H9 (cell line): ENCODE results near the gene UFSP2. TPM values are rescaled to one million over a fixed set of nuclear protein-coding genes. Genes with fewer than 3 reads are reported as not detected.

Source experiments
- DNase-seq: peaks from one replicate; pipeline ENCODE4 v3.0.0-alpha.2; 2017
- H2AFZ ChIP-seq: one replicate; pipeline ENCODE4 v1.6.1; 2013; ENCODE audit warnings: mild to moderate bottlenecking, low read length, control low read depth, moderate library complexity
- H2AK5ac ChIP-seq: 2 replicates; pipeline ENCODE4 v1.6.1; 2013; ENCODE audit warnings: low read length, control low read depth, mixed read lengths; ENCODE audit not compliant: insufficient read length
- H2BK120ac ChIP-seq: one replicate; pipeline ENCODE4 v1.6.1; 2013; ENCODE audit warnings: low read depth, mild to moderate bottlenecking, low read length, control low read depth, inconsistent platforms; ENCODE audit not compliant: poor library complexity, severe bottlenecking
- H2BK12ac ChIP-seq: 2 replicates; pipeline ENCODE4 v1.6.1; 2013; ENCODE audit warnings: low read length, control low read depth, mixed read lengths, low read depth; ENCODE audit not compliant: insufficient read length
- H2BK15ac ChIP-seq: 2 replicates; pipeline ENCODE4 v1.6.1; 2013; ENCODE audit warnings: low read depth, low read length, control low read depth
- H2BK20ac ChIP-seq: one replicate; pipeline ENCODE4 v1.6.1; 2013; ENCODE audit warnings: low read depth, mild to moderate bottlenecking, low read length, control low read depth, inconsistent platforms; ENCODE audit not compliant: poor library complexity, severe bottlenecking
- H2BK5ac ChIP-seq: 2 replicates; pipeline ENCODE4 v1.6.1; 2013; ENCODE audit warnings: low read length, control low read depth, mixed read lengths; ENCODE audit not compliant: insufficient read length
- H3K14ac ChIP-seq: 2 replicates; pipeline ENCODE4 v1.6.1; 2013; ENCODE audit warnings: low read length, control low read depth; ENCODE audit not compliant: insufficient read depth
- H3K18ac ChIP-seq: 2 replicates; pipeline ENCODE4 v1.6.1; 2013; ENCODE audit warnings: low read depth, mild to moderate bottlenecking, mixed read lengths, low read length, control low read depth; ENCODE audit not compliant: insufficient read length
- H3K23ac ChIP-seq: 2 replicates; pipeline ENCODE4 v1.6.1; 2013; ENCODE audit warnings: low read length, control low read depth, mixed read lengths, low read depth; ENCODE audit not compliant: insufficient read length
- H3K23me2 ChIP-seq: 2 replicates; pipeline ENCODE4 v1.6.1; 2013; ENCODE audit warnings: low read depth, mild to moderate bottlenecking, mixed read lengths, low read length, control low read depth; ENCODE audit not compliant: insufficient read length, poor library complexity, severe bottlenecking
- H3K27ac ChIP-seq: 2 replicates; pipeline ENCODE4 v1.5.1; 2013; ENCODE audit warnings: low read length, control low read depth, mixed read lengths, low read depth; ENCODE audit not compliant: insufficient read length
- H3K27me3 ChIP-seq: 2 replicates; pipeline ENCODE4 v1.6.1; 2013; ENCODE audit warnings: low read length, control low read depth, inconsistent platforms; ENCODE audit not compliant: insufficient read depth
- H3K4ac ChIP-seq: 2 replicates; pipeline ENCODE4 v1.6.1; 2013; ENCODE audit warnings: low read depth, mild to moderate bottlenecking, control low read depth, inconsistent platforms, low read length, moderate library complexity
- H3K4me1 ChIP-seq: 2 replicates; pipeline ENCODE4 v1.6.1; 2013; ENCODE audit warnings: low read length, control low read depth, inconsistent platforms; ENCODE audit not compliant: insufficient read depth
- H3K4me2 ChIP-seq: 2 replicates; pipeline ENCODE4 v1.6.1; 2013; ENCODE audit warnings: low read length, control low read depth, mixed read lengths; ENCODE audit not compliant: insufficient read length, insufficient read depth
- H3K56ac ChIP-seq: 2 replicates; pipeline ENCODE4 v1.6.1; 2013; ENCODE audit warnings: low read depth, mild to moderate bottlenecking, mixed read lengths, low read length, control low read depth; ENCODE audit not compliant: insufficient read length
- H3K79me1 ChIP-seq: 2 replicates; pipeline ENCODE4 v1.6.1; 2013; ENCODE audit warnings: low read depth, mild to moderate bottlenecking, moderate library complexity, low read length, control low read depth, inconsistent platforms; ENCODE audit not compliant: insufficient read depth, poor library complexity, severe bottlenecking
- H3K79me2 ChIP-seq: 2 replicates; pipeline ENCODE4 v1.6.1; 2013; ENCODE audit warnings: low read length, control low read depth, inconsistent platforms; ENCODE audit not compliant: insufficient read depth
- H3K9ac ChIP-seq: 2 replicates; pipeline ENCODE4 v1.6.1; 2013; ENCODE audit warnings: low read length, control low read depth, mixed read lengths; ENCODE audit not compliant: insufficient read length; ENCODE audit errors: extremely low read depth
- H3K9me3 ChIP-seq: one replicate; pipeline ENCODE4 v1.6.1; 2013; ENCODE audit warnings: low read depth, low read length, inconsistent platforms; ENCODE audit not compliant: control insufficient read depth
- H3T11ph ChIP-seq: one replicate; pipeline ENCODE4 v1.6.1; 2013; ENCODE audit warnings: mild to moderate bottlenecking, low read length, control low read depth, inconsistent platforms
- H4K20me1 ChIP-seq: one replicate; pipeline ENCODE4 v1.6.1; 2013; ENCODE audit not compliant: control insufficient read depth, insufficient read length, insufficient read depth
- H4K5ac ChIP-seq: 2 replicates; pipeline ENCODE4 v1.6.1; 2013; ENCODE audit warnings: low read depth, mild to moderate bottlenecking, mixed read lengths, low read length, control low read depth; ENCODE audit not compliant: insufficient read length
- H4K8ac ChIP-seq: replicated peaks from 2 replicates; pipeline ENCODE4 v1.6.1; 2013; ENCODE audit warnings: low read length, control low read depth, mixed read lengths, low read depth; ENCODE audit not compliant: insufficient read length
- H4K91ac ChIP-seq: 2 replicates; pipeline ENCODE4 v1.6.1; 2013; ENCODE audit warnings: low read depth, mild to moderate bottlenecking, moderate library complexity, mixed read lengths, low read length, control low read depth; ENCODE audit not compliant: insufficient read length
- H3K27ac Mint-ChIP-seq, 3 experiments: 2 replicates in 2 of 3; 3 replicates in 1 of 3; pipeline ENCODE4 v1.8.0; 2020 to 2021; ENCODE audit warnings: mixed read lengths in 3 of 3, mild to moderate bottlenecking in 1 of 3, moderate library complexity in 1 of 3
- H3K27me3 Mint-ChIP-seq: 2 replicates; pipeline ENCODE4 v1.8.0; 2021; ENCODE audit warnings: low read depth, mild to moderate bottlenecking, moderate library complexity, mixed read lengths
- H3K36me3 Mint-ChIP-seq, 3 experiments: 2 replicates in 2 of 3; 3 replicates in 1 of 3; pipeline ENCODE4 v1.8.0; 2020 to 2021; ENCODE audit warnings: low read depth in 3 of 3, mixed read lengths in 3 of 3; ENCODE audit not compliant: insufficient read depth in 1 of 3
- H3K4me1 Mint-ChIP-seq, 2 experiments: 2 replicates each; pipeline ENCODE4 v1.8.0; 2020; ENCODE audit warnings: mixed read lengths in 2 of 2
- H3K4me3 Mint-ChIP-seq, 2 experiments: 2 replicates in 1 of 2; 3 replicates in 1 of 2; pipeline ENCODE4 v1.8.0; 2020 to 2021; ENCODE audit warnings: mild to moderate bottlenecking in 2 of 2, mixed read lengths in 2 of 2, moderate library complexity in 1 of 2
- H3K9me3 Mint-ChIP-seq, 2 experiments: 2 replicates in 1 of 2; 3 replicates in 1 of 2; pipeline ENCODE4 v1.8.0; 2020; ENCODE audit warnings: mild to moderate bottlenecking in 2 of 2, mixed read lengths in 2 of 2, moderate library complexity in 1 of 2
- WGBS: extraction: QIAGEN DNeasy Blood & Tissue Kit; methylation state at CpG from one replicate; pipeline ENCODE4 v1.1.7; 2013; ENCODE audit warnings: missing lambda C conversion rate, low lambda C conversion rate, mixed read lengths; ENCODE audit not compliant: insufficient read length; ENCODE audit errors: extremely low coverage; 5-methylcytosine and 5-hydroxymethylcytosine counted together
- total RNA-seq: library from RNA; stranded (reverse); gene quantifications from 2 replicates; pipeline ENCODE4 v1.2.1, GENCODE V29; 2021
- TF ChIP-seq, protein P1 (sequence below): fragments of 200-600 bp; sonication (generic); conservative IDR thresholded peaks from 3 replicates; pipeline ENCODE4 v1.8.0; 2021; ENCODE audit warnings: antibody characterized with exemption, mild to moderate bottlenecking

The UFSP2 gene
- total RNA-seq, 1 experiment from 2014 or later, result 41.1 TPM

DNA sequence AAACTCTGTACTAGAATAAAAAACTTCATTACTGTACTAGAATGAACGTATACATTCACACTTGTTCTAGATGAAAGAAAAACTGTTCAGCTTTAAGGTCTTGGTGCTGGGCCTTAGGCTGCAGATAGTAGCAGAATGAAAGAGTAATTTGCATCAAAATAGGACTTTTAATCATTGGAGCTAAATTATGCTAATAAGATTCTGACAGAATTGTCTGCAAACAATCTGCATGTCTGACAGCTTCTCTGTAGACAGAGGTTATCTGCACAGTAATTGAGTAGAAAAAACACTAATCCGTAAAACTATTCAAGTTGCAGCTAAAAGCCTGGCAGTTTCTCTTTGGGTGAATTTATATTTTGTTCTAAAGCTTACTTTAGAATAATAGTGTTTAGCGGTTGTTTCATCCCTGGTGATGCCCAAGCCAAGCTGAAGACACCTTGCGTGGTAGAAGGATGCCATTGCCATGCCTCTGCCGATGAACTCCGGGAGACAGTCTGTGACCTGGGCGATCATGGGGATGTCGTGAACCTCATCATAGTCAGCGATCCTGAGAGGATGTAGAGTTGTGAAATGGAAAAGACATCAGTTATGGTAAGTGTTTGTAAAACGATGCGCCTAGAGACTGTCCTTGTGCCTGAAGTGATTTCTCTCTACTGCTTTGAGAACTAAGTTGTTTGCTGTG lies 55.4 kb downstream of the UFSP2 start:
- no peak overlapping the region for H3K4me3 Mint-ChIP-seq
- no peak overlapping the region for H3K4me2 ChIP-seq
- H3K27me3 Mint-ChIP-seq, result no peaks in the 10 kb centered on the region
- H3K27me3 ChIP-seq, result no peaks in the 10 kb centered on the region
- no peak overlapping the region for H2BK5ac ChIP-seq
- H4K20me1 ChIP-seq, result no peaks in the 10 kb centered on the region
- H3K9me3 ChIP-seq, result no peaks in the 10 kb centered on the region
- no peaks in the 10 kb centered on the region for H3K23me2 ChIP-seq
- H3K4ac ChIP-seq, result no peak overlapping the region
- H2BK12ac ChIP-seq, result no peak overlapping the region
- H2AFZ ChIP-seq, result no peak overlapping the region
- no peak overlapping the region for H2BK120ac ChIP-seq
- peak overlapping the region in 1 of 3 experiments; percentile 72; a peak in 2 of 7 replicates for H3K27ac Mint-ChIP-seq
- no peak overlapping the region for H3K14ac ChIP-seq
- no peak overlapping the region for H2BK20ac ChIP-seq
- no peaks in the 10 kb centered on the region; the same call in 1 of the 2 replicates for H3K4me1 ChIP-seq
- no peak overlapping the region for H3K9ac ChIP-seq
- no peak overlapping the region for H3K18ac ChIP-seq
- no peaks in the 10 kb centered on the region for H3K79me1 ChIP-seq
- H3T11ph ChIP-seq, result no peak overlapping the region
- H3K56ac ChIP-seq, result no peak overlapping the region
- H4K91ac ChIP-seq, result no peak overlapping the region
- TF ChIP-seq, protein P1, sequence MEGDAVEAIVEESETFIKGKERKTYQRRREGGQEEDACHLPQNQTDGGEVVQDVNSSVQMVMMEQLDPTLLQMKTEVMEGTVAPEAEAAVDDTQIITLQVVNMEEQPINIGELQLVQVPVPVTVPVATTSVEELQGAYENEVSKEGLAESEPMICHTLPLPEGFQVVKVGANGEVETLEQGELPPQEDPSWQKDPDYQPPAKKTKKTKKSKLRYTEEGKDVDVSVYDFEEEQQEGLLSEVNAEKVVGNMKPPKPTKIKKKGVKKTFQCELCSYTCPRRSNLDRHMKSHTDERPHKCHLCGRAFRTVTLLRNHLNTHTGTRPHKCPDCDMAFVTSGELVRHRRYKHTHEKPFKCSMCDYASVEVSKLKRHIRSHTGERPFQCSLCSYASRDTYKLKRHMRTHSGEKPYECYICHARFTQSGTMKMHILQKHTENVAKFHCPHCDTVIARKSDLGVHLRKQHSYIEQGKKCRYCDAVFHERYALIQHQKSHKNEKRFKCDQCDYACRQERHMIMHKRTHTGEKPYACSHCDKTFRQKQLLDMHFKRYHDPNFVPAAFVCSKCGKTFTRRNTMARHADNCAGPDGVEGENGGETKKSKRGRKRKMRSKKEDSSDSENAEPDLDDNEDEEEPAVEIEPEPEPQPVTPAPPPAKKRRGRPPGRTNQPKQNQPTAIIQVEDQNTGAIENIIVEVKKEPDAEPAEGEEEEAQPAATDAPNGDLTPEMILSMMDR, result no peak
- DNase-seq, result no peak
- H2AK5ac ChIP-seq, result no peak overlapping the region
- H4K8ac ChIP-seq, result no peak overlapping the region
- no peak overlapping the region for H2BK15ac ChIP-seq
- no peaks in the 10 kb centered on the region for H3K79me2 ChIP-seq
- H3K36me3 Mint-ChIP-seq, result peaks cover 1 to 13% (median 10%) of the 10 kb centered on the region in 3 experiments; a peak in 4 of 7 replicates
- no CpG with 5 or more reads among the region's 11 CpGs for WGBS
- peaks cover 7 to 10% of the 10 kb centered on the region in 2 experiments; a peak in 3 of 4 replicates for H3K4me1 Mint-ChIP-seq
- no peak overlapping the region for H3K23ac ChIP-seq
- no peaks in the 10 kb centered on the region for H3K9me3 Mint-ChIP-seq
- H4K5ac ChIP-seq, result no peak overlapping the region
- H3K27ac ChIP-seq, result no peak overlapping the region
